Fibroblast of skin of scalp (primary cell): ENCODE data around the gene ZNF692. TPM values are rescaled to one million over a fixed set of nuclear protein-coding genes. Genes with fewer than 3 reads are reported as not detected.
A peak's percentile ranks its signal among the peaks of the same experiment; 100 is the strongest.
"Not testable (repeated sequence)": the region's sequence is repeated elsewhere in the genome, so short reads cannot be mapped to it uniquely, and the experiment has no call there.

Source experiments
- DNase-seq: peaks from one replicate; pipeline ENCODE4 v3.0.0-alpha.2; 2013
- polyA plus RNA-seq, 2 experiments: library from polyadenylated mRNA; unstranded; fragments of 120-200 nt; gene quantifications; one replicate each; pipeline ENCODE4 v1.2.1, GENCODE V29; 2013; ENCODE audit not compliant: insufficient read length in 2 of 2

Gene ZNF692
- 19.7 TPM for polyA plus RNA-seq (2013, experiment 1 of 2; ENCODE audit: insufficient read length)
- 18.3 TPM for polyA plus RNA-seq (2013, experiment 2 of 2; ENCODE audit: insufficient read length)

- DNase-seq = peak; percentile 98
These were observed at the start of gene ZNF692 for GRCh38 chr1:248858891-248859889. TSS of gene ZNF692 (minus strand) at chr1:248859085. CDS start at chr1:248858309, 776 bp downstream.

- peak; percentile 61 for DNase-seq
These were observed 48.1 kb upstream of the ZNF692 start for GRCh38 chr1:248906753-248907661.

- peak; percentile 95 for DNase-seq
These were observed 47.3 kb upstream of the ZNF692 start, which contains the start of gene PGBD2 for GRCh38 chr1:248906009-248906752. TSS of gene PGBD2 (plus strand) at chr1:248906235. CDS start at chr1:248913863, 7,628 bp downstream.

GRCh38 chr1:248905662-248906008 is 46.8 kb upstream of the ZNF692 start:
- no peak for DNase-seq

GRCh38 chr1:248904437-248905216 is 45.7 kb upstream of the ZNF692 start:
- DNase-seq = no peak

- no peak for DNase-seq
These were observed 42.7 kb upstream of the ZNF692 start for GRCh38 chr1:248901578-248901977.

- no peak for DNase-seq
These were observed 41.8 kb upstream of the ZNF692 start for GRCh38 chr1:248900637-248901036.

GRCh38 chr1:248897412-248898337 is 38.8 kb upstream of the ZNF692 start:
- no peak for DNase-seq

GRCh38 chr1:248894837-248895236 is 36.0 kb upstream of the ZNF692 start:
- DNase-seq = no peak

- no peak for DNase-seq
These were observed 33.7 kb upstream of the ZNF692 start for GRCh38 chr1:248892590-248892989.

GRCh38 chr1:248891758-248892157 is 32.9 kb upstream of the ZNF692 start:
- no peak for DNase-seq

GRCh38 chr1:248890549-248891498 is 31.9 kb upstream of the ZNF692 start:
- no peak for DNase-seq

- not testable (repeated sequence) for DNase-seq
These were observed 31.0 kb upstream of the ZNF692 start for GRCh38 chr1:248889914-248890243.

- DNase-seq = peak; percentile 71
These were observed 27.5 kb upstream of the ZNF692 start for GRCh38 chr1:248886237-248886895.

- DNase-seq = no peak
These were observed 26.8 kb upstream of the ZNF692 start for GRCh38 chr1:248885646-248886045.

GRCh38 chr1:248884632-248885295 is 25.9 kb upstream of the ZNF692 start:
- DNase-seq = no peak

GRCh38 chr1:248882427-248882826 is 23.5 kb upstream of the ZNF692 start:
- DNase-seq = peak; percentile 42

GRCh38 chr1:248881261-248881660 is 22.4 kb upstream of the ZNF692 start:
- no peak for DNase-seq
